HG02623 (cell line): ENCODE results near the gene PLXNB2.
"Not testable (repeated sequence)": the region's sequence is repeated elsewhere in the genome, so short reads cannot be mapped to it uniquely, and the experiment has no call there.

Experiments
- ATAC-seq: cut with Tn5 transposase; IDR thresholded peaks from one replicate; pipeline ENCODE4 v1.9.1; 2021; ENCODE audit warnings: moderate library complexity; ENCODE audit not compliant: unreplicated experiment

PLXNB2 gene

GRCh38 chr22:50282361-50283155, 24.9 kb downstream of the PLXNB2 start:
- ATAC-seq, result no peak

- no peak for ATAC-seq
Observed at GRCh38 chr22:50281957-50282356, 25.5 kb downstream of the PLXNB2 start.

GRCh38 chr22:50281384-50281760, 26.1 kb downstream of the PLXNB2 start:
- ATAC-seq, result no peak

GRCh38 chr22:50280708-50281383, 26.6 kb downstream of the PLXNB2 start:
- ATAC-seq, result no peak

- no peak for ATAC-seq
Observed at GRCh38 chr22:50280022-50280707, 27.3 kb downstream of the PLXNB2 start.

- no peak for ATAC-seq
Observed at GRCh38 chr22:50278956-50279619, 28.4 kb downstream of the PLXNB2 start.

GRCh38 chr22:50278461-50278860, 29.0 kb downstream of the PLXNB2 start:
- ATAC-seq, result no peak

GRCh38 chr22:50277761-50278160, 29.7 kb downstream of the PLXNB2 start:
- no peak for ATAC-seq

- peak; percentile 40 for ATAC-seq
Observed at GRCh38 chr22:50276143-50276542, 31.3 kb downstream of the PLXNB2 start.

- ATAC-seq, result no peak
Observed at GRCh38 chr22:50275181-50276055, 32.0 kb downstream of the PLXNB2 start.

GRCh38 chr22:50274771-50275170, 32.7 kb downstream of the PLXNB2 start:
- ATAC-seq, result no peak

- no peak for ATAC-seq
Observed at GRCh38 chr22:50274311-50274710, 33.1 kb downstream of the PLXNB2 start.

GRCh38 chr22:50273781-50274180, 33.7 kb downstream of the PLXNB2 start:
- not testable (repeated sequence) for ATAC-seq

- not testable (repeated sequence) for ATAC-seq
Observed at GRCh38 chr22:50273352-50273751, 34.1 kb downstream of the PLXNB2 start.

- no peak for ATAC-seq
Observed at GRCh38 chr22:50272044-50272802, 35.2 kb downstream of the PLXNB2 start.

GRCh38 chr22:50271519-50271970, 35.9 kb downstream of the PLXNB2 start:
- no peak for ATAC-seq

GRCh38 chr22:50270666-50271394, 36.6 kb downstream of the PLXNB2 start:
- no peak for ATAC-seq

- ATAC-seq, result no peak
Observed at GRCh38 chr22:50269970-50270665, 37.3 kb downstream of the PLXNB2 start, which contains the start of gene MAPK11. TSS of gene MAPK11 (minus strand) at chr22:50270380. CDS start at chr22:50270292, 88 bp downstream.
